C4-2B (cell line): ENCODE measurements around the gene ITGB3.
"Not testable (repeated sequence)": the region's sequence is repeated elsewhere in the genome, so short reads cannot be mapped to it uniquely, and the experiment has no call there.

ENCODE experiments used
- H3K27ac ChIP-seq: fragments of 450-650 bp; 2 replicates; pipeline ENCODE4 v1.5.1; 2017
- ZFX ChIP-seq: fragments of 450-650 bp; IDR thresholded peaks from 2 replicates; pipeline ENCODE4 v1.6.1; 2017
- TF ChIP-seq, protein P1 (sequence below): fragments of 450-650 bp; conservative IDR thresholded peaks from 2 replicates; pipeline ENCODE4 v1.5.1; 2017; ENCODE audit warnings: mild to moderate bottlenecking

ITGB3 gene

DNA sequence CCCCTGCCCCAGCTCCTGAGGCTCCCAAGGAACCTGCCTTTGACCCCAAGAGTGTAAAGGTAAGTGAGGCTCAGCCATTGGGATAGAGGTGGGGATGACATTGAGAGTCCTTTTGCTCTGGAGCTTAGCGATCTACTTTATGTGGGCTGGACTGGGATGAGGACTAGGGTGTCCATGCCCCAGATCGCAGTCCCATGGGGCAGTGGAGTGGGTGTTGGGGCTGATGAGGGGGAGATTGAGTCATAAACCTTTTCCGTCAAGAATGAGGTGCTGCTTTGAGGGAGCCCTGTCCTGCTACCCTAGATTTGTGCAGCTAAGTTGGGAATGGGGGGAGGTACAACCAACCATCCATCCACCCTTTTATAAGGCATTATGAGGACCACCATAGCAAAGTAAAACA is 44.1 kb upstream of the ITGB3 start:
- TF ChIP-seq, protein P1, sequence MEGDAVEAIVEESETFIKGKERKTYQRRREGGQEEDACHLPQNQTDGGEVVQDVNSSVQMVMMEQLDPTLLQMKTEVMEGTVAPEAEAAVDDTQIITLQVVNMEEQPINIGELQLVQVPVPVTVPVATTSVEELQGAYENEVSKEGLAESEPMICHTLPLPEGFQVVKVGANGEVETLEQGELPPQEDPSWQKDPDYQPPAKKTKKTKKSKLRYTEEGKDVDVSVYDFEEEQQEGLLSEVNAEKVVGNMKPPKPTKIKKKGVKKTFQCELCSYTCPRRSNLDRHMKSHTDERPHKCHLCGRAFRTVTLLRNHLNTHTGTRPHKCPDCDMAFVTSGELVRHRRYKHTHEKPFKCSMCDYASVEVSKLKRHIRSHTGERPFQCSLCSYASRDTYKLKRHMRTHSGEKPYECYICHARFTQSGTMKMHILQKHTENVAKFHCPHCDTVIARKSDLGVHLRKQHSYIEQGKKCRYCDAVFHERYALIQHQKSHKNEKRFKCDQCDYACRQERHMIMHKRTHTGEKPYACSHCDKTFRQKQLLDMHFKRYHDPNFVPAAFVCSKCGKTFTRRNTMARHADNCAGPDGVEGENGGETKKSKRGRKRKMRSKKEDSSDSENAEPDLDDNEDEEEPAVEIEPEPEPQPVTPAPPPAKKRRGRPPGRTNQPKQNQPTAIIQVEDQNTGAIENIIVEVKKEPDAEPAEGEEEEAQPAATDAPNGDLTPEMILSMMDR = no peak
- TF ChIP-seq ZFX = no peak
- H3K27ac ChIP-seq = no peak overlapping the region

- H3K27ac ChIP-seq = no peak overlapping the region
- TF ChIP-seq, protein P1 = no peak
- TF ChIP-seq ZFX = no peak
These were observed 43.5 kb upstream of the ITGB3 start for GRCh38 chr17:47210105-47210504.

DNA sequence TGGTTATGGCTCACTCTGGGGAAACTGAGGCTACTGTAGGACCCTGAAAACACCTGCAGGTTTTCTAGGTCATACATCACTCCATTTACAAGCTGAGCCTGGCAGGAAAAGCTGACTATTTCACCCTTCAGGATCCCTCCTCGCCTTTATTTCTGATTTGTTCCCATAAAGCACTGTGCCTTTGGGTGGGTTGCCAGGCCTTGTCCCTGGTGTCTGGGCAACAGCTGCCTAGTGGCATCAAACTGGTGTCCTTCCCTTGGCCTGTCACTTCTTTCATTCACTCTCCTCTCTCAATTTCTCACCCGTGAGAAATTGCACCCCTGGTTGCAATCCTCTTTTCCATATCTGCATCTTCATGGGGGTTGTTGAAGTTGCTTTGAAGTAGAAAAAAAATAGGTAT is 42.8 kb upstream of the ITGB3 start:
- TF ChIP-seq, protein P1 = no peak
- no peak for TF ChIP-seq ZFX
- H3K27ac ChIP-seq = no peak overlapping the region

DNA sequence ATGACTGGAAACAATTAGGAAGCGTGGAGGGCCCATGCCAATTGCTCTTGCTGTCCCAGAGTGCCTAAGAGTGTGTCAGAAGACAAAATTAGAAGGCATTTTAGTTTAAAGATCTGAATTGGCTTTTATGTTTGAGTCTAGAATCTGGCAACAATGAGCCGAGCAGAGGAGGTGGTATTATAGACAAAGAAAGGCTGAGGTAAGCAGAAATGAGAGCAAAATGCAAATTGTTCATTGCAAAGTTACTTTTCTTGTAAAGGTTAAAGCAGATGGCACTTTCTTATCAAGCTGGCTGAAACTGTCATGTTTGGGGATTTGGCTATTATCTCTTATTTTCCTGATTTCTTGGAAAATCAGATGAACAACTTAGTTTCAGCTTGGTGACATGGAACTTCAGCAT is 41.2 kb upstream of the ITGB3 start:
- TF ChIP-seq ZFX = no peak
- TF ChIP-seq, protein P1 = no peak
- H3K27ac ChIP-seq = no peak overlapping the region

GRCh38 chr17:47213540-47213939 is 40.1 kb upstream of the ITGB3 start:
- no peak overlapping the region for H3K27ac ChIP-seq
- TF ChIP-seq ZFX = no peak
- TF ChIP-seq, protein P1 = no peak

DNA sequence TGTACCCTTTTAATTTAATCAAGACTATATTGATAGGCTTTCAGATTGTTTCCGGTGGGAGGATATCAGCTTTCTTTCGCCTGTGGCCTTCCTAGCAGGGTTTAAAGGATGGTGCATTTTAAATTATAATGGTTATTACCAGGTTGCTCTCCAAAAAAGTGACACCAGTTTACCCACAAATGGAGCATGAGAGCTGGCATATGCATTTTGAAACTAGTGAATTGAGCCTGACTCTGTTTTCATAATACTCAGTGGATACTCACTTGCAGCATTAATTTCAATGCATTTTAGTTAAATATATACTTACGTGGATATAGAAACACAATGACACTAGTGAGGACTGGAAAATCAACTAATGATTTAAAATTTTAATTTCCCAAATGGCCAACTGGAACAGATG is 38.7 kb upstream of the ITGB3 start:
- TF ChIP-seq ZFX = no peak
- TF ChIP-seq, protein P1 = no peak
- H3K27ac ChIP-seq = no peak overlapping the region

GRCh38 chr17:47216821-47217220 is 36.8 kb upstream of the ITGB3 start:
- not testable (repeated sequence) for H3K27ac ChIP-seq

- not testable (repeated sequence) for H3K27ac ChIP-seq
These were observed 36.3 kb upstream of the ITGB3 start for GRCh38 chr17:47217279-47217678.

DNA sequence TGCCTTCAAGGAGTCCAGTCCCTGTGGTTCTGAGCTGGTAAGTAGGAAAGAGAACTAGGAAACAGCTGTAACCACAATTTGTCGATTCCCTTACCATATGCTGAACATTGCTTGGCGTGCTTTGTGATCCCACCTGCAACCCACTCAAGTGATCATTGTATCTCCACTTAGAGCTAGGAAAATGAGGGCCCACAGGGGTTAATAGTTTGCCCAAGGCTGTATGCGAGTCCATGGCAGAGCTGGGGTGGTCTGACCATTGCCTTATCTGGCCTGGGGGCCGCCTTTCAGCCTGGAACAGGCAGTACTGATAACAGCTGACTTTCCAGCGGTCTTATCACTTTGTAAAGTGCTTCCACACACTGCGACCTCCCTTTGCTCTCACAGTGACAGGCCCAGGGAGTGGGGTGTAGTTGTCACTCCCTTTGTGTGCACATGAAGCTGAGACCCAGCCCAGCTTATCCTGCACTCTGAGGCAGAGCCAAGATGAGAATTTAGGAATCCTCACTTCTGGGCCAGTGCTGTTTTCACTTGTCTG is 34.7 kb upstream of the ITGB3 start:
- TF ChIP-seq, protein P1 = no peak
- no peak for TF ChIP-seq ZFX
- no peak overlapping the region for H3K27ac ChIP-seq
